Hippocampal formation (tissue), 2 donors: Measurements from ENCODE around the gene TMEM128.
"Not testable (repeated sequence)": the region's sequence is repeated elsewhere in the genome, so short reads cannot be mapped to it uniquely, and the experiment has no call there.

Experiments
- DNase-seq, 2 donors: peaks; one replicate each; lab custom pipeline; 2025; lab: John Stamatoyannopoulos, UW

TMEM128 gene

GRCh38 chr4:4188557-4188956 lies 59.5 kb downstream of the TMEM128 start:
- not testable (repeated sequence) for DNase-seq
